Calu3 (cell line): ENCODE measurements around the gene RAPGEF6. TPM values are rescaled to one million over a fixed set of nuclear protein-coding genes. Genes with fewer than 3 reads are reported as not detected.

Source experiments
- BruUV-seq: library from RNA; stranded (reverse); fragments of 400-500 nt; replicated peaks from 2 replicates; lab custom pipeline; 2021; lab: Mats Ljungman, UMichigan
- CTCF ChIA-PET: fragments of 300-600 bp; sonication (Branson Sonifier 250); formaldehyde crosslinking; loops from one replicate; lab custom pipeline; 2022; ENCODE audit warnings: antibody characterized with exemption; lab: Charles Lee
- DNase-seq: peaks from one replicate; pipeline ENCODE4 v3.0.0; 2022
- H3K27ac Mint-ChIP-seq: one replicate; pipeline ENCODE4 v1.8.0; 2022; ENCODE audit warnings: mixed read lengths; ENCODE audit not compliant: unreplicated experiment
- H3K27me3 Mint-ChIP-seq: one replicate; pipeline ENCODE4 v1.8.0; 2022; ENCODE audit warnings: mixed read lengths; ENCODE audit not compliant: unreplicated experiment
- H3K36me3 Mint-ChIP-seq: one replicate; pipeline ENCODE4 v1.8.0; 2022; ENCODE audit warnings: mild to moderate bottlenecking, moderate library complexity, mixed read lengths; ENCODE audit not compliant: insufficient read depth, unreplicated experiment
- H3K4me1 Mint-ChIP-seq: one replicate; pipeline ENCODE4 v1.8.0; 2022; ENCODE audit warnings: mild to moderate bottlenecking, low read depth, mixed read lengths; ENCODE audit not compliant: unreplicated experiment
- H3K4me3 Mint-ChIP-seq: one replicate; pipeline ENCODE4 v1.8.0; 2022; ENCODE audit warnings: mild to moderate bottlenecking, low read depth, moderate library complexity, mixed read lengths; ENCODE audit not compliant: unreplicated experiment
- H3K9me3 Mint-ChIP-seq: one replicate; pipeline ENCODE4 v1.8.0; 2022; ENCODE audit warnings: low read depth, mixed read lengths; ENCODE audit not compliant: unreplicated experiment
- intact Hi-C: fragments of 100-400 bp; cut with micrococcal nuclease; formaldehyde crosslinking; loops from one replicate; pipeline ENCODE4 v1.10.0; 2022; ENCODE audit not compliant: unreplicated experiment
- total RNA-seq: library from RNA; stranded (reverse); gene quantifications from 2 replicates; pipeline ENCODE4 v1.2.3, GENCODE V29; 2022
- TF ChIP-seq, protein P1 (sequence below): fragments of 200-600 bp; IDR thresholded peaks from one replicate; pipeline ENCODE4 v1.8.0; 2022; ENCODE audit warnings: antibody characterized with exemption; ENCODE audit not compliant: unreplicated experiment

The RAPGEF6 gene
- total RNA-seq, 1 experiment from 2014 or later: 27.3 TPM

DNA sequence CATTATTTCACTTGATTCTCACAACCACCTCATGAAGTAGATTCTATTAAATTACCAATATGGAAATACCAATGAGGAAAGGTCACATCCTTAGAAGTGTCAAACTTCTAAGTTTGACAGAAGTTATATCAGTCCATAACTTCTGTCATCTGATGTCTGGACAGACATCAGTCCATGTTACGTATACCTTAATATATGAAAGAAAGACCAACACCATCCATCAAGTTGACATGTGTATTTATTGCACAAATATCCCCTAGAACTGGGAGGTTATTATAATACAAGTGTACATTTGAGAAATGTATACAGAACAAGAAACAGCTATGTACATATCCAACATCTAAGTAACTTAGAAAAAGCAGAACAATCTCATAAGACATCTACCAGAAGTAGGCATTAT is 6.5 kb upstream of the RAPGEF6 start:
- no peak for DNase-seq
- Mint-ChIP-seq H3K27me3 (no peaks in the 10 kb centered on the region), H3K9me3 (no peaks in the 10 kb centered on the region), H3K36me3 (peaks cover 16% of the 10 kb centered on the region), H3K27ac (no peak overlapping the region), H3K4me3 (no peak overlapping the region), H3K4me1 (no peaks in the 10 kb centered on the region)
- CTCF ChIA-PET: no interaction called here
- no TSS peak for BruUV-seq
- intact Hi-C loops: no loop called here
- TF ChIP-seq, protein P1, sequence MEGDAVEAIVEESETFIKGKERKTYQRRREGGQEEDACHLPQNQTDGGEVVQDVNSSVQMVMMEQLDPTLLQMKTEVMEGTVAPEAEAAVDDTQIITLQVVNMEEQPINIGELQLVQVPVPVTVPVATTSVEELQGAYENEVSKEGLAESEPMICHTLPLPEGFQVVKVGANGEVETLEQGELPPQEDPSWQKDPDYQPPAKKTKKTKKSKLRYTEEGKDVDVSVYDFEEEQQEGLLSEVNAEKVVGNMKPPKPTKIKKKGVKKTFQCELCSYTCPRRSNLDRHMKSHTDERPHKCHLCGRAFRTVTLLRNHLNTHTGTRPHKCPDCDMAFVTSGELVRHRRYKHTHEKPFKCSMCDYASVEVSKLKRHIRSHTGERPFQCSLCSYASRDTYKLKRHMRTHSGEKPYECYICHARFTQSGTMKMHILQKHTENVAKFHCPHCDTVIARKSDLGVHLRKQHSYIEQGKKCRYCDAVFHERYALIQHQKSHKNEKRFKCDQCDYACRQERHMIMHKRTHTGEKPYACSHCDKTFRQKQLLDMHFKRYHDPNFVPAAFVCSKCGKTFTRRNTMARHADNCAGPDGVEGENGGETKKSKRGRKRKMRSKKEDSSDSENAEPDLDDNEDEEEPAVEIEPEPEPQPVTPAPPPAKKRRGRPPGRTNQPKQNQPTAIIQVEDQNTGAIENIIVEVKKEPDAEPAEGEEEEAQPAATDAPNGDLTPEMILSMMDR: no peak

GRCh38 chr5:131640043-131640856 is 5.2 kb upstream of the RAPGEF6 start:
- Mint-ChIP-seq H3K27ac (no peak overlapping the region), H3K9me3 (no peaks in the 10 kb centered on the region), H3K4me1 (no peaks in the 10 kb centered on the region), H3K4me3 (no peak overlapping the region), H3K36me3 (peaks cover 27% of the 10 kb centered on the region), H3K27me3 (no peaks in the 10 kb centered on the region)
- DNase-seq: no peak
- intact Hi-C loops: no loop called here
- no TSS peak for BruUV-seq
- CTCF ChIA-PET: interaction anchor here (0.6 kb wide), 1 partner anchor 367 kb away, joined by 5 read pairs; no protein-coding TSS in a partner anchor
- TF ChIP-seq, protein P1: no peak

- CTCF ChIA-PET: no interaction called here
- no peak for DNase-seq
- no peak overlapping the region for H3K27ac Mint-ChIP-seq
- peaks cover 33% of the 10 kb centered on the region for H3K36me3 Mint-ChIP-seq
- no peaks in the 10 kb centered on the region for H3K9me3 Mint-ChIP-seq
- no TSS peak for BruUV-seq
- intact Hi-C loops: loop anchor here (5.0 kb wide), 1 partner anchor 158 kb away; the partner anchor contains the start of gene FNIP1
- TF ChIP-seq, protein P1: no peak
- no peak overlapping the region for H3K4me3 Mint-ChIP-seq
- H3K4me1 Mint-ChIP-seq: no peaks in the 10 kb centered on the region
- H3K27me3 Mint-ChIP-seq: no peaks in the 10 kb centered on the region
These were observed 4.1 kb upstream of the RAPGEF6 start for GRCh38 chr5:131639148-131639547.

GRCh38 chr5:131637694-131638093 is 2.7 kb upstream of the RAPGEF6 start:
- DNase-seq: no peak
- Mint-ChIP-seq H3K4me1 (no peaks in the 10 kb centered on the region), H3K27me3 (no peaks in the 10 kb centered on the region), H3K27ac (no peak overlapping the region), H3K4me3 (no peak overlapping the region), H3K9me3 (no peaks in the 10 kb centered on the region), H3K36me3 (peaks cover 38% of the 10 kb centered on the region)
- BruUV-seq: no TSS peak
- CTCF ChIA-PET: interaction anchor here (0.7 kb wide), 1 partner anchor 153 kb away, joined by 4 read pairs; no protein-coding TSS in a partner anchor
- intact Hi-C loops: loop anchor here (5.0 kb wide), 1 partner anchor 160 kb away; the partner anchor contains the start of gene FNIP1
- TF ChIP-seq, protein P1: no peak
